GM12891 (cell line): ENCODE measurements around the gene GREB1.

Experiments used
- POLR2AphosphoS5 ChIP-seq: IDR thresholded peaks from 2 replicates; pipeline ENCODE4 v1.6.1; 2011; ENCODE audit warnings: low read depth, low read length, control low read depth
- TAF1 ChIP-seq: IDR thresholded peaks from 2 replicates; pipeline ENCODE4 v1.6.1; 2011; ENCODE audit warnings: low read depth, low read length, control low read depth

GRCh38 chr2:11505652-11506610 lies 27.9 kb upstream of the GREB1 start:
- TF ChIP-seq POLR2AphosphoS5 (no peak), TAF1 (no peak)
